C4-2B (cell line): ENCODE results near the gene GNS.

Experiments
- H3K27ac ChIP-seq: fragments of 450-650 bp; 2 replicates; pipeline ENCODE4 v1.5.1; 2017
- CTCF ChIP-seq: fragments of 450-650 bp; conservative IDR thresholded peaks from 2 replicates; pipeline ENCODE4 v1.5.1; 2017; ENCODE audit warnings: mild to moderate bottlenecking
- ZFX ChIP-seq: fragments of 450-650 bp; IDR thresholded peaks from 2 replicates; pipeline ENCODE4 v1.6.1; 2017

The GNS gene

GRCh38 chr12:64723630-64724029 lies 35.6 kb downstream of the GNS start:
- H3K27ac ChIP-seq = no peak overlapping the region
- TF ChIP-seq CTCF = no peak
- no peak for TF ChIP-seq ZFX

GRCh38 chr12:64722835-64723234 lies 36.4 kb downstream of the GNS start:
- no peak overlapping the region for H3K27ac ChIP-seq
- TF ChIP-seq CTCF (no peak), ZFX (no peak)

- TF ChIP-seq ZFX (no peak), CTCF (no peak)
- no peak overlapping the region for H3K27ac ChIP-seq
Measured at GRCh38 chr12:64720884-64721283, 38.3 kb downstream of the GNS start.

- no peak overlapping the region for H3K27ac ChIP-seq
- TF ChIP-seq ZFX (no peak), CTCF (no peak)
Measured at GRCh38 chr12:64718649-64719048, 40.6 kb downstream of the GNS start.

- no peak overlapping the region for H3K27ac ChIP-seq
- TF ChIP-seq CTCF (no peak), ZFX (no peak)
Measured at GRCh38 chr12:64716839-64717455, 42.3 kb downstream of the GNS start.

GRCh38 chr12:64716371-64716770 lies 42.8 kb downstream of the GNS start:
- H3K27ac ChIP-seq = no peak overlapping the region
- TF ChIP-seq ZFX (no peak), CTCF (no peak)

- TF ChIP-seq CTCF = no peak
- H3K27ac ChIP-seq = no peak overlapping the region
Measured at GRCh38 chr12:64714551-64714968, 44.6 kb downstream of the GNS start.
